SHP77 treated with DMSO at 0.1 percent for 48 hours (cell line): ENCODE results near the gene ZSCAN5C.
"Not testable (repeated sequence)": the region's sequence is repeated elsewhere in the genome, so short reads cannot be mapped to it uniquely, and the experiment has no call there.

Source experiments
- DNase-seq: peaks from one replicate; lab custom pipeline; 2025; lab: John Stamatoyannopoulos, UW

ZSCAN5C gene

GRCh38 chr19:56193981-56194640, 8.0 kb upstream of the ZSCAN5C start:
- DNase-seq: no peak

GRCh38 chr19:56197646-56198045, 4.4 kb upstream of the ZSCAN5C start, which contains the start of gene ZSCAN5B:
ZSCAN5B (minus strand) TSS chr19:56197783; CDS start chr19:56193052, 4,731 bp downstream.
- DNase-seq: not testable (repeated sequence)

DNA sequence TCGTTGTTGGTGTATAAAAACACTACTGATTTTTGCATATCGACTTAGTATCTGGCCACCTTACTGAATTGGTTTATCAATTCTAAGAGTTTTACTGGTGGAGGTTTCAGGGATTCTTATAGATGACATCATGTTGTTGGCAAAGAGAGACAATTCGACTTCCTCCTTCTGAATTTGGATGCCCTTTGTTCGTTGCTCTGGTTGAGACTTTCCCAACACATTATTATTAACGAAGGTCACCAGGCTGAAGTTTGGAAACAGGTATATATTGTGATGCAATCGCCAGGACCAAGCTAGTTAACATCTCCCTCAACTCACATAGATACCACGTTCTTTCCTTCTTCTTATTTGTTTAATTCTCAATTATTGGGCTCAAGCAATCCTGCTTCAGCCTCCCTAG, 2.4 kb upstream of the ZSCAN5C start:
- no peak for DNase-seq

DNA sequence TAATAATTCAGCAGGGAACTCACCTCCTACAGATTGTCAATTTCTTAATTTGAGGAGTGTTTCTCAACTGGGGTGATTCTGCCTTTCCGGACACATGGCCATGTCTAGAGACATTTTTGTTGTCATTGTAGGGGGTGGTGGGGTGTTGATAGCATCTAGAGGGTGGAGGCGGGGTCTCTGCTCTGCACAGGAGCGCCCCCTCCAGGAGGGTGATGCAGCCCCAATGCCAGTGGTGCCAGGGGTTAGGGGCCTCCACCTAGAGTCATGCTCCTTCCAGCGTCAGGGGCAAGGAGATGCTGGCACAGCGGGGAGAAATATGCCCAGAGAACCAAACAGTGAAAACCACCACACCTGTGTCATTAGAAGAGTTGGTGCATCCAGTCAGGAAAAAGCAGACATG, 5.5 kb downstream of the ZSCAN5C start:
- DNase-seq: not testable (repeated sequence)

DNA sequence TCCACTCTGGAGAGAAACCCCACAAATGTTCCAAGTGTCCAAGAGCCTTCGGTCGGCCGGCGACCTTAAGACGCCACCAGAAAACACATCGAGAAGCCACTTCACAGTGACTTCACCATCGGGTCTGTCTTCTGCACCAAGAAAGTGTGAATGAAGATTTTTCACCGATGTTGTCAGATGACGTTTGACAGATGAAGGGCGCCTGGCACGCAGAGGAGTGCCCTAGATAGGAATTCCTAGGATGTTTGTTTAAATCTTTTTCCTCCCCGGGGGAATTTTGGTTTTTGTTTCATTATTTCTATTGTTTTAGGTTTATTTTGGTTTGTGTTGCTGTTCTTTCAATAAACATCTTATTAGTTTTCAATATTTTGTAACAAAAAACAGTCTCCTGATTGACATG, 7.0 kb downstream of the ZSCAN5C start:
- DNase-seq: no peak

GRCh38 chr19:56210036-56210435, 8.0 kb downstream of the ZSCAN5C start:
- not testable (repeated sequence) for DNase-seq

DNA sequence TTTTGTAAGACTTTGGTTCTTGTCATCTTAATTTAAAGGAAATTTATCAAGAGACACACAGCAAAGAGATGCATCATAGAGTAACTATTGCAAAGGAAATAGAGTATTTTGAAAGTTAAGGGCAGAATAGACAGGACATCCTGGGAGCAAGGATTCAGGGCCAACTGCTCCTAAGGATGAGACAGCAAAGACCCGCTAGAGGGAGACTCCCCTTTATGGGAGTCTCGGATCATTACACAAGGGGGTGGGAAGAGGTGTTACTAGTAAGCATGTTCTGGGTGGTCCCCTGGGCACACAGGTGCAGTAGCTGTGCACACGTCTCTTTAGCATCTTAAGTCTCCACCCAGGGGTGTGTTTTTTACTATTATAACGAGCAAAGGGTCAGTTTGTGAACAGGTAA, 9.6 kb downstream of the ZSCAN5C start:
- no peak for DNase-seq

- DNase-seq: no peak
Measured at GRCh38 chr19:56217039-56217949, 15.2 kb downstream of the ZSCAN5C start.

DNA sequence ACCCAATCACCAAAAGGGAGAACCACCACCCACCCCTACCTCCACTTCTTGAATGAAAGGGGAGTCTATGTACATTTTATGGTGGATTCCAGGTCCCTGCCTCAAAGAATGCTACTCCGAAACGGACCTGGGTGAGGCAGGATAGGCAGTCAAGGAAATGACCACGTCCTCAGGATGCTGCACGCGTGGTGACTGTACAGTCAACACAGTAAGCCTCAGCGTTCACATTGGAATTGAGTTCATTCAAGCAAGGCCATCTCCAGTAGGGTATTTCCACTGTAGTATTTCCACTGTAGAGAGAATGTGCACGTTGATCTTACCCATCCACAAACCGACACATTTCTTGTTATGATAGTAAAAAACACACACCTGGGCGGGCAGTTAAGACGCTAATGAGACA, 16.9 kb downstream of the ZSCAN5C start:
- no peak for DNase-seq

DNA sequence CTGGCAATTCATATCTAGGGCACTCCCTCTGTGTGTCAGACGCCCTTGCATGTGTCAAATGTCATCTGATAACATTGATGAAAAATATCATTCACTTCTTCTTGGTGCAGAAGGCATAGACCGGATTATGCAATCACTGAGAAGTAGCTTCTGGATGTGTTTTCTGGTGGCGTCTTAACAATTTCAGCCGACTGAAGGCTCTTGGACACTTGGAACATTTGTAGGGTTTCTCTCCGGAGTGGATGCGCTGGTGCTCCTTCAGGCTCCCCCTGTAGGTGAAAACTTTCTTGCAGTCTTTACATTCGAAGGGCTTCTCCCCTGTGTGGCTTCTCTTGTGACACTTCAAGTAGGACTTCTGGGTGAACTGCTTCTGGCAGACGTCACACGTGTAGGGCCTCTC, 19.4 kb downstream of the ZSCAN5C start:
- DNase-seq: not testable (repeated sequence)

DNA sequence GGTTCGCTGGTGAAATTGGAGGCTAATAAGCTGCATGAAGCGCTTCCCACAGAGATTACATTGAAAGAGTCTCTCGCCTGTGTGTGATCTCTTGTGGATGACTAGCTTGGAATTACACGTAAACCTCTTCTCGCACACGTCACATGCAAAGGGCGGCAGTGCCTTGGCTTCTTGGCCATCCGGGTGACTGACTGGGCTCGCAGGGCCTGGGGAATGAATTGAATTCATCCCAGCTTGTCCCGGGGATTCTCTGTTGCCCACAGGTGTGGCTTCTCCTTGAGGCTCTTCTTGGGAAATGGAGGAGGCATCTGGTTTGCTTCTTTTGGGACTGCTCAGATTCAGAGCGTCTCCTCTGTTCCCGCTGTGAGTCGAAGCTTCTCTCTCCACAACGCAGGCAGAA, 19.8 kb downstream of the ZSCAN5C start:
- no peak for DNase-seq

GRCh38 chr19:56222901-56223300, 20.8 kb downstream of the ZSCAN5C start:
- no peak for DNase-seq

- no peak for DNase-seq
Measured at GRCh38 chr19:56223481-56223880, 21.4 kb downstream of the ZSCAN5C start.

DNA sequence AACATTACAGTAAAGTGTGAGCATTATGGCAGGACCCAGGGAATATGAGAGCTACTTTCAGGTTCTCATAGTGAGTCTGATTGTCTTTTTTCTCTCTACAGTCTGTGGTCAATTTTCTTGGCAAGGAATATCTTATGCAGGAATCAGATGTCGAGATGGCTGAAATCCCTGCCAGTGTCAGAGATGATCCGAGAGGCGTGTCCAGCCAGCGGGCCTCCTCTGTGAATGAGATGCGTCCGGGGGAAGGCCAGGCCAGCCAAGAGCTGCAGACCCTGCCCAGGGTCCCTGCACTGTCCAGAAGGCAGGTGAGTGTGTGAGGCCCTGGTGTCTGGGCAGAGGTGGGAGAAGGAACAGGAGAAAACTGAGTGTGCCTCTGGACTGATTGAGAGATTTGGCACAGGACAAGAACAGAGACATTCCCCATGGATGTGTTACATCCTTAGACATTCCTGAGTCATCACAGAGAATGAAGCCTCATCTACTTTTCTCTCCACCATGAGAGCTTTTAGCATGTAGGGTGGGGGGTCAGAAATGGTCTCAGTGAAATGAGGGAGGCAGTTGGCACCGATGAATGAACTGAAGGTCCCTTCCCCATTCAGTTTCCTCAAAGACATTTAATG, 43.2 kb downstream of the ZSCAN5C start:
- no peak for DNase-seq

DNA sequence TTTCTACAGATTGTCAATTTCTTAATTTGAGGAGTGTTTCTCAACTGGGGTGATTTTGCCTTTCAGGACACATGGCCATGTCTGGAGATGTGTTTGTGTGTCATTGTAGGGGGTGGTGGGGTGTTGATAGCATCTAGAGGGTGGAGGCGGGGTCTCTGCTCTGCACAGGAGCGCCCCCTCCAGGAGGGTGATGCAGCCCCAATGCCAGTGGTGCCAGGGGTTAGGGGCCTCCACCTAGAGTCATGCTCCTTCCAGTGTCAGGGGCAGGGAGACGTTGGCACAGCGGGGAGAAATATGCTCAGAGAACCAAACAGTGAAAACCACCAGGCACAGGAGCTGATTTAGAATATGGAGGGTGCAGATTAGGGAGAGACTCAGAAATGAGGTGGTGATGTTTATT, 43.7 kb downstream of the ZSCAN5C start:
- DNase-seq: not testable (repeated sequence)

GRCh38 chr19:56248736-56249338, 46.8 kb downstream of the ZSCAN5C start:
- not testable (repeated sequence) for DNase-seq

GRCh38 chr19:56252699-56253422, 50.8 kb downstream of the ZSCAN5C start:
- no peak for DNase-seq

- peak; percentile 25 for DNase-seq
Measured at GRCh38 chr19:56253737-56254136, 51.7 kb downstream of the ZSCAN5C start.

DNA sequence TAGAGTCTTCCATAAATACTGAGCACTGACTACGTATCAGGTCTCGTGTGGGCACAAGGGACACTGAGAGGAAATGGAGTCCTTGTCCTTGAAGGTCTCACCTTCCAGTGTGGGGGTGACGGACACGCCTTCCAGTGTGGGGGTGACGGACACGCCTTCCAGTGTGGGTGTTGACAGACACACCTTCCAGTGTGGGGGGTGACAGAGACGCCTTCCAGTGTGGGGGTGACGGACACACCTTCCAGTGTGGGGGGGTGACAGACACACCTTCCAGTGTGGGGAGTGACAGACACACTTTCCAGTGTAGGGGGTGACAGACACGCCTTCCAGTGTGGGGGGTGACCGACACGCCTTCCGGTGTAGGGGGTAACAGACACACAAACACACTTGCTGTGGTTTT, 56.2 kb downstream of the ZSCAN5C start:
- DNase-seq: no peak
